Measurements from ENCODE around the gene JHY.

Gene JHY

DNA sequence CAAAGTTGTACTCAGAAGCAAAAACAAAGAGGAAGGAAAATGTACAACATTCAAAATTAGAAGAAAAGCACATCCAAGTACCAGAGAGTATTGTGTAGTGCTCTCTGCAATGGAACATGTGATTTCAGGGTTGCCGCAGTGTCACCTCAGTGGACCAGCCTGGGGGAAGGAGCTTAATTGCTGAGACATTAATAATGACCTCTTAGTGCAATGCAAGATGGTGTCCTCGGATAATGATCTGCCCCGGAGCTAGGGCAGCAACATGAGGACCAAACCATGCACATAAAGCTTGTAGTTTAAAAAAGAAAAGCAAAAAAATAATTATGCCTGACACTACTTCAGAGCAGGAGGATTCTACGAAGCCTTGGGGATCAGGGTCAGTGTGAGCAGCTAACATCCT, 11.3 kb upstream of the JHY start:
- no peak for DNase-seq (ENCODE audit: extremely low read depth in 1 of 2, low read depth in 1 of 2)

- DNase-seq (ENCODE audit: extremely low read depth in 1 of 2, low read depth in 1 of 2), result no peak
These were observed 10.5 kb upstream of the JHY start for GRCh38 chr11:122872046-122872445.

- DNase-seq (ENCODE audit: extremely low read depth in 1 of 2, low read depth in 1 of 2), result no peak
These were observed 7.6 kb upstream of the JHY start for GRCh38 chr11:122874991-122875390.

- no peak for DNase-seq (ENCODE audit: extremely low read depth in 1 of 2, low read depth in 1 of 2)
These were observed 4.8 kb upstream of the JHY start for GRCh38 chr11:122877732-122878131.

- DNase-seq (ENCODE audit: extremely low read depth in 1 of 2, low read depth in 1 of 2), result no peak
These were observed 2.8 kb upstream of the JHY start for GRCh38 chr11:122879785-122880184.

DNA sequence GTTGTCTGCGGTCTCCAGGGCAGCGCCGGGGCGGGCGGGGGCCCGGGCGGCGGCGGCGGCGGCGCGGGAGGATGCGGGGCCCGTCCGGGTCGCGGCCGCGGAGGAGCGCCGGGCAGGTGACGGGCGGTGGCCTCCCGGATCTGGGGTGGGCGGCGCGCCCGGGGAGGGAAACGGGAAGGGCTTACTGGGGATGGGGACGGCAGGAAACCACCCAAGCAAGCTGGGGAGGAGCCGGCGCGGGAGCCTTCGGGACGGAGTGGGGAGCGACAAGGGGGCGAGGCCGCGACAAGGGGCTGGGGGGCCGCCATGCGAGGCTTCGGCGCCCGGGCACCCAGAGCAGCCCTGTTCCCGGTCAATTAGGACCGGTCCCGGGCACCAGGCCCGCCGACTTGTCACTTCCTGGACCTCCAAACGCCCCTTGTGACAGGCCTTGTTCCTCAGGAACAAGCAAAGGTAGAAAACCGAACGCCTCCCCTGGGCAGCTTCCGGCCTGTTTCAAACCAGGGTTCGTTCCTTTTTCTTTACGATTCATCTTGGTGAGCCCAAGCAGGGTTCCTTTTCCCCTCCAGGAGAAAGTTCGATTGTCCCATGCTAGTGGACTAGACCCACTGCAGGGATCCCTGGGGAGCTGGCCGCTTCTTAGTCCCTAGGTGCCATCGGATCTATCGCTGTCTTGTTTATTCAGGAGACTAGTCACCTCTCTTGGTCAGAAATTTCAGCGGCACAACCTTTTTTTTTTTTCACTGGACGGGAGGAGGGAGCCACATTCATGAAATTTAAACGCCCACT, 492 bp downstream of the JHY start:
- peak in 1 of 2 donors; percentile 37 for DNase-seq (ENCODE audit: extremely low read depth in 1 of 2, low read depth in 1 of 2)

DNA sequence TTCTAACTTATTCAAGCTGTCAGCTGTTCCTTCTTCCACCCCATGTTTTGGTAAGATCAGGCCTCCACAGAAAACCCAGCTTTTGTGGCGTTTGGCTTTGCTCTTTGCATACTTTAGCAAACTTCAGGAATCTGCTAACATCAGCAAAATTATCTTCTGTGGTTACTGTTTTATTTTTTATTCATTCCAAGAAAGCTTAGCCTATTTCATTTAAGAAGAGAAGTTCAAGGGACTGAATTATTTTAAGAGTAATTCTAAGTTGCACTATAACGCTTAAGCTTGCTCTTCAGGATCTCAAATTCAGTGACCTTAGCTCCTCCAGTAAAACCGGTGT, 1.1 kb downstream of the JHY start:
- no peak for DNase-seq (ENCODE audit: extremely low read depth in 1 of 2, low read depth in 1 of 2)

DNA sequence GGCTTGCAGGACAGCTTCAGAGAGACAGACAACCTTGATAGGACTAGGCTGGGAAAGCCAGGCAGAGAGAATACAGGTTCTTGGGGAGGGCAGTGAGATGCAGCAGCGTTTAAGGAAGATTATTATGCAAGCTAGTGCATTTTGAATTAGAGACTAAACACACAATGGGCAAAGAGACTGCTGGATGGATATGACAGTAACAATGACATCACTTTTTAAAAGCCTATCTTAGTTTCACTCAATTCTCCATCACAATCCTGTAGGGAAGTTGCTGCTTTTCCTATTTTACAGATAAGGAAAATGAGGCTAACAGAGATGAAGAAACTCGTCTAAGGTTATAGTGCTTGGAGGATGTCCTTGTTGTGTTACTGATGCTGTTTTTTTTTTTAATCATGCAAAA, 5.6 kb downstream of the JHY start:
- DNase-seq (ENCODE audit: extremely low read depth in 1 of 2, low read depth in 1 of 2), result no peak

DNA sequence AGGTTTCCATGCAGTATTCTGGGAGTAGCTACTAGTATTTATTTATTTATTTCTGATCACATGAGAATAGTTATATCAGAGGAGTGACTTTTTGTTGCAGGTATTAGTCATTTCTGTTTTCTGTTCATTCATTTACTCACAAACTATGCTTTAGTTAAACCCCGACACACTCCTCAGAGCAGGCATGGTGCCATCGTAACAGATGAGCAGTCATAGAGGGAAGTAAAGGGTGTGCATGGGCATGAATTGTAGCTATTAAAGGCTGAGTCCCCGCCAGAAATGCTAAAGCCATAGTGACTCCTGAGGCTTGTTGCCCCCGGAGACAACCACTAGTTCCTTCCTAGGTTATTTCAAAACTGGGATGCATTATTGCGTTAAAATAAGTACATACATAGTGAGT, 10.6 kb downstream of the JHY start:
- DNase-seq (ENCODE audit: extremely low read depth in 1 of 2, low read depth in 1 of 2), result no peak

DNA sequence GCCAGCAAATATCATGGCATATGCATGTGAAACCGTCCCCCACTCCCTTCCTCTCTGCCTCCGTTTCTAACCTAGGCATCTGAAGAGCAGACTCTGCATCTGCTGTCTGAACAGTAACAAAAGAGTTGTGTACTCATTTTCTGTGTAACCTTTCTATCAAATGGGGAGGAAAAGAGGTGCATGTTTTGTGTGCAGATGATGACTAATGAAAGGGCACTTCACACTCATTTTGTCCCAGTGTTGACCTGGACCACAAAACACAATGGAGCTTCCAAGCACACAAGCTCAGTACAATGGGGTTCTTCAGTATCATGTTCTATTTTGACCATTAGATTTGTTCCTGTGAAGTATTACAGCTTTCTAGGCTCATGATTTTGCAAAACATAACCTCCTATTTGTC, 13.0 kb downstream of the JHY start:
- no peak for DNase-seq (ENCODE audit: extremely low read depth in 1 of 2, low read depth in 1 of 2)

DNA sequence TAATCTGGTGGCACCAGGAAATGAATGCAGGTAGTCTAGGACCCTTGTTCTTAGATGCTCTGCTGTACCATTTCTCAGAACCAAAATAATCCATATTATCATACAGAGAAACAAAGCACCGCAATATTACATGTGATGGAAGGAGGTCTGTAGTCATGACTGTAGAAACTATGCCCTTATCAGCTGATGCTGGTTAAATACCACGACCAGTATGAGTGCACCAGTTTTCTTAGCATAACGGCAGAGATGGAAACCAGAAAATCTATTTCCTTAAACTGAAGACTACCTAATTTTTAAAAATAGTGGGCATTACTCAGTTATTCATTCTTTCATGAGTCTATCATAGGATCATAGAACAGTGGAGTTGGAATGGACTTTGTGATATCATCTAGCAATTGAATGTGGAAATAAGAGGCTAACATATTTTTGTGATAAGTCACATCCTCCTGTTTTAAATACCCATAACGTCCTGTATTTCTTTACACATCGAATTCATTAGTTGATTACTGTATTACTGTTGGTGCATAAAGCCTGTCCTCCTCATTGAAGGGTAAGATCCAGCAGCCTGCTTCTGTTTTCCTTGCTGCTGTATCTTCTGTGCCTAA, 15.1 kb downstream of the JHY start:
- no peak for DNase-seq (ENCODE audit: extremely low read depth in 1 of 2, low read depth in 1 of 2)

DNA sequence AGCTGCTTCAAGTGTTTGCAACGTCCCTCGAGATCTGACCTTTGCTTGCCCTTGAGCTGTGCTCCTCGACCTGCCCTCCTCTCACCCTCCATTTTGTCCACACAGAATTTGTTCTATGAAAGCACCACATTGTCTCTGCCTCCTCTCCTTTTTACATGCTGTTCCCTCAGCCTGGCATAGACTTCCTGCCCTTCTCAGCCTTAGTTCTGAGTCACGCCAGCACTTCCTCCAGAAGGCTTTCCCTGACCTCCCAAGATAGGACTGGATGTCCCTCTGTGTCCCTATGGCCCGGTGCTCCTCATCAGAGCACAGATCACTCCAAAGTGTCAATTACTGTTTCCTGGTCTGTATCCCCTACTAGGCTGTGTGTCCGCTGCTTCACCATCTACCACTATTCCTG, 16.2 kb downstream of the JHY start:
- DNase-seq (ENCODE audit: extremely low read depth in 1 of 2, low read depth in 1 of 2), result no peak

- DNase-seq (ENCODE audit: extremely low read depth in 1 of 2, low read depth in 1 of 2), result no peak
These were observed 18.1 kb downstream of the JHY start for GRCh38 chr11:122900587-122901202.

- no peak for DNase-seq (ENCODE audit: extremely low read depth in 1 of 2, low read depth in 1 of 2)
These were observed 20.4 kb downstream of the JHY start for GRCh38 chr11:122902951-122903350.

GRCh38 chr11:122910775-122911174, 28.2 kb downstream of the JHY start:
- DNase-seq (ENCODE audit: extremely low read depth in 1 of 2, low read depth in 1 of 2), result no peak

DNA sequence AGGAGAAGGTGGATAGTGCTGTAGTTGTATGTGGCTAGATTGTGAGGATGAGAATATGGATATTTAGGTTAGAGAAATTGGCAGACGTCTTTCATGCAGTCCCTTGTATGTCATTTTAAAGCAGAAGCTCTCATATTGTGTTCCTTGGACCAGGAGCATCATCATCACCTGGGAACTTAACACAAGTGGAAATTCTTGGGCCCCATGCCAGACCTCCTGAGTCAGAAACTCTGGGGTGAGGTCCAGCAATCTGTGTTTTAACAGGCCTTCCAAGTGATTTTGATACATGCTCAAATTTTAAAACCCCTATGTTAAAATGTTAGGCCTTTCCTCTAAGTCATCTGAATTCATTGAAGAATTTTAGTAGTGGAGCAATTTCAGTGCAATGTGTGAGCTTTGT, 34.8 kb downstream of the JHY start:
- DNase-seq (ENCODE audit: extremely low read depth in 1 of 2, low read depth in 1 of 2), result no peak

- no peak for DNase-seq (ENCODE audit: extremely low read depth in 1 of 2, low read depth in 1 of 2)
These were observed 36.2 kb downstream of the JHY start for GRCh38 chr11:122918734-122919133.

GRCh38 chr11:122920579-122920978, 38.0 kb downstream of the JHY start:
- DNase-seq (ENCODE audit: extremely low read depth in 1 of 2, low read depth in 1 of 2), result no peak

- no peak for DNase-seq (ENCODE audit: extremely low read depth in 1 of 2, low read depth in 1 of 2)
These were observed 40.3 kb downstream of the JHY start for GRCh38 chr11:122922893-122923292.

- DNase-seq (ENCODE audit: extremely low read depth in 1 of 2, low read depth in 1 of 2), result no peak
These were observed 40.7 kb downstream of the JHY start for GRCh38 chr11:122923302-122923701.

- DNase-seq (ENCODE audit: extremely low read depth in 1 of 2, low read depth in 1 of 2), result no peak
These were observed 49.0 kb downstream of the JHY start for GRCh38 chr11:122931510-122931909.

DNA sequence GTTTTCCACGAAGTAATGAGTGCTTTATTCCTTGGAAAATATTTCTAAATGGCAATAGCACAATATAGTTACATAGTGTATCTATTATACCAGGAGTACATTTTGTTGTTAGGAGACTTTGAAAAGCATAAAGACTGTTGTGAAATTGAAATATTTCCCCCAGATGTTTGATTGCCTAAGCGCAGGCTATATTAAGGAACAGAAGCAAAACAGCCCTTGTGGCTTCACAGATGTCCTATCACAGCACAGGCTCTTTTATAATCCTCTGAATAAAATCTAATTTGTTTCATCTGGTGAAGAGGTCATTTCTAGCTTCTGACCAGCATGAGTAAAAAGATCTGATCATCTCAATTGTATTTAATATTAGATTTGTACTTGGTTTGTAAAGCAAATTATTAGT, 50.9 kb downstream of the JHY start:
- no peak for DNase-seq (ENCODE audit: extremely low read depth in 1 of 2, low read depth in 1 of 2)
